Left cardiac atrium (tissue), 4 donors: ENCODE measurements around the gene UNC5A. TPM values are rescaled to one million over a fixed set of nuclear protein-coding genes. Genes with fewer than 3 reads are reported as not detected.

ENCODE experiments used
- ATAC-seq, 2 donors: fragments of 200-7000 bp; cut with Tn5 transposase; one replicate each; pipeline ENCODE4 v1.9.1; 2020; ENCODE audit warnings: mild to moderate bottlenecking in 2 of 2, moderate library complexity in 2 of 2
- DNase-seq: peaks from one replicate; pipeline ENCODE4 v3.0.0-alpha.2; 2020
- intact Hi-C, 2 donors: fragments of 100-400 bp; cut with DNase I; formaldehyde crosslinking; loops; one replicate each; pipeline versions ENCODE4 v1.14.1 to v1.15.1; 2022 to 2023
- total RNA-seq, 2 donors: library from RNA; stranded (reverse); fragmentation: NEBNext Ultra II Directional; extraction: Animal tissue kit (Norgen Biotek cat#: 25700); gene quantifications; one replicate each; pipeline ENCODE4 v1.2.1, GENCODE V29; 2021
- donor health status: DM: no; HTN: yes; CAD: no.
- donor health status: DM: no; HTN: yes; CAD: no; lungs with severe emphysema.
- donor health status: DM: yes; HTN: yes; CAD: no.
- donor health status: Dilated cardiomyopathy.

UNC5A gene
- total RNA-seq, 2 donors from 2014 or later = 0.35 to 0.50 TPM

DNA sequence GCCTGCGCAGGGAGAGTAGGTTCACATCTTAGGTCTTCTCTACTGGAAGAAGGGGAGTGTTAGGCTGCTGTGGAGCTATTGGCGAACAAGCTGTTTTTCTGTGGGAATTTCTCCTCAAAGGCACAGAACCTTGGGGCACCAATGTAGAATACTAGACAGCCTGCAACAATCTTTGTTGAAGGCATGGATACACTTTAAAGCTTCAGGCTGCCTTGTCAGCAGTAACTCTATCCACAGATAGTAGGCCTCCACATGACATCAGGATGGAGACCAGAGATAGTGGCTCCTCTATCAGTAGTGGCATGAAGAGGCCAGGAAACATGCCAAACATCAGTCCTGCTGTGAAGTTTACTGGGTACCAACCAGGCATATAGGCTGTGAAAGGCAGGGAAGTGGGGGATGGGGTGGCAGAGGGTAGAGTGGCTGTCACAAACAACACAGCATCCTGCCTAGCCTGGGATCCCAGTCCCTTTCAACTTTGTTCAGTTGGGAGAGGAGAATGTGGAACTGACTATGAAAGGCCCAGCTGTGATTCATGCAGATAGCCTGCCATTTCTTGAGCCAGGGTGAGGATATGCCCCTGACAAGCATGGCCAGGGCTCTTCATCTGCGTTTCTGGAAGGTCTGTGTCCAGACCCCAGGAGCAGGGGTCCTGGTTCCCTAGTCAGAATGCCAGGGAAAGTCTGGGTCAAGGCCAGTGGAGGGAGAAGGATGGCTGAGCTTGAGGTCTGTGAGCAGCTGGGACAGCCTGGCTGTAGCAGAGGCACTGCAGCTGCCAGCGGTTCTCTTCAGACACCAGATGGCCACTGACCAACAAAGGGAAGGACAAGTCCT is 89.8 kb downstream of the UNC5A start:
- intact Hi-C loops = no loop called here
- no peak for DNase-seq
- no peak for ATAC-seq

- no peak for DNase-seq
- no peak for ATAC-seq
- intact Hi-C loops = no loop called here
Measured at GRCh38 chr5:176900780-176901204, 90.4 kb downstream of the UNC5A start.

GRCh38 chr5:176901260-176902101 is 91.1 kb downstream of the UNC5A start:
- intact Hi-C loops = no loop called here

GRCh38 chr5:176902102-176902814 is 91.9 kb downstream of the UNC5A start:
- DNase-seq (no peak), ATAC-seq (no peak)
- intact Hi-C loops = no loop called here

More at GRCh38 chr5:176901260-176902101, 91.1 kb downstream of the UNC5A start:
- DNase-seq = no peak
- no peak for ATAC-seq

DNA sequence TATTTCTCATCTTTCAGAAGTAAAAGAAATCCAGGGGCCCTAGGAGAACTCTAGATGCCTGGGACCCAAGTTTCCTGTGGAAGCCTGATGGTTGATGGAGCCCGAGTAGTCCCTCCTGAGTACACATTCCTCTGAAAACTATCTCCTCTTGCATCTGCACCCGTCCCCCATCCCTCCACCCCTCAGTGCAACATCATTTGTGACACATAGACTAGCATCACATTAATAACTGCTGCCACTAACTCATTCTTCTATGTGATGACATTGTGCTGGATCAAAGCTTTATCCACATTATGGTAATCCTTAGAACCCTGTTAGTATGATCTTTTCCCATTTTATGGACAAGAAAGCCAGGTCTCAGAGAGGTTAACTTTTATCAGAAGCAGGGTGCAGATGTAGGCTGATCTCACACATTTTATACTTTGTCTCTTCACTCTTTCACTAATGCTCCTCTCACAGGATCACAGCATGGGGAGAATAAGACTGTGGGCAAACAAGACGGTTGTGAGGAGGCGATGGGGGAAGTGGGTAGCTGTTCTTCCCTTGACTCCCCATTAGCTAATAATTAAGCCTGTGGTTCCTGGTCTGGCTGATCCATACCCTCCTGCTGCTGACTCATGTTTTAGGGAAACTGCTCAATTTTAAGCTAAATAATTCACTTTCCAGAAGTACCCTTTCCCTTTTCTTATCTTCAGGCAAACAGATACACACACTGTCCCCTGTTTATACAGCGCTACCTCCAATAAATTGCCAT is 92.7 kb downstream of the UNC5A start:
- ATAC-seq (no peak), DNase-seq (no peak)
- intact Hi-C loops = no loop called here

- ATAC-seq = no peak
- DNase-seq = no peak
- intact Hi-C loops = no loop called here
Measured at GRCh38 chr5:176904276-176904675, 93.9 kb downstream of the UNC5A start.

DNA sequence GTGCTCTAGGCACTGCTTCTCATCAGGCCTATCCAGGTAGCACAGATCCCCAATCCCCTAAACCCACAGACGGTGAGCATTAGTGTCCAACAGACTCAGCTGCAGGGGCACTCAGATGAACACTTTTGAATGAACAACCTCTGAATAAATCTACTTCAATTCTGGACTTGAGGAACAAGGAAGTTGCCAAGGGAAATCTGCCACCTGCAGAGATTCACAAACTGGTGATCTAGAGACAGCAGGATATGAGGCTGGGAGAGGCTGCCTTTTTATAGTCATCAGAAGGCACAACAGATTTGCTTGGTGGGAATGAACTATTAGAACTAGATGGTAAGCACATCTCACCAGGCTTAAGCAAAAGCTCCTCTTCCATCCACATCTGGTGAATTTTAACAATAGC is 95.8 kb downstream of the UNC5A start:
- intact Hi-C loops = no loop called here
- DNase-seq (no peak), ATAC-seq (no peak)

DNA sequence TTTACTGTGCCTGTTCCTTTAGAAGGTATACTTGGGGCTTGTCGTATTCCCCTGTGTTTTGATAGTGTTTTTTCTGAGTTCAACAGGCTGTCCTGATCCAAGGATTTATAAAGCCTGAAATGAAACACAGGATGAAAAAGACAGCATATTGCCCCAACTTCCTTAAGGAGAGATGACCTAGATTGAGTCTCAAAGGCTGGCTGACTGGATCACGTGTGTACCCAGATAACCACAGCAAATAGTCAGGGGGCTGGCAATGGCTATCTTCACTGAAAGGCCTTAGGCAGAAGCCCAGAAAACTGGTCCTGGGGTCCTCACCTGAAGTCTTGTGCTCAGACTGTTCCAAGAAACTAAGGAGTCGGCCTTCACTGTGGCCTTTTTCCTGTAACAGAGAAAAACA is 96.4 kb downstream of the UNC5A start:
- no peak for ATAC-seq
- DNase-seq = no peak
- intact Hi-C loops = no loop called here

DNA sequence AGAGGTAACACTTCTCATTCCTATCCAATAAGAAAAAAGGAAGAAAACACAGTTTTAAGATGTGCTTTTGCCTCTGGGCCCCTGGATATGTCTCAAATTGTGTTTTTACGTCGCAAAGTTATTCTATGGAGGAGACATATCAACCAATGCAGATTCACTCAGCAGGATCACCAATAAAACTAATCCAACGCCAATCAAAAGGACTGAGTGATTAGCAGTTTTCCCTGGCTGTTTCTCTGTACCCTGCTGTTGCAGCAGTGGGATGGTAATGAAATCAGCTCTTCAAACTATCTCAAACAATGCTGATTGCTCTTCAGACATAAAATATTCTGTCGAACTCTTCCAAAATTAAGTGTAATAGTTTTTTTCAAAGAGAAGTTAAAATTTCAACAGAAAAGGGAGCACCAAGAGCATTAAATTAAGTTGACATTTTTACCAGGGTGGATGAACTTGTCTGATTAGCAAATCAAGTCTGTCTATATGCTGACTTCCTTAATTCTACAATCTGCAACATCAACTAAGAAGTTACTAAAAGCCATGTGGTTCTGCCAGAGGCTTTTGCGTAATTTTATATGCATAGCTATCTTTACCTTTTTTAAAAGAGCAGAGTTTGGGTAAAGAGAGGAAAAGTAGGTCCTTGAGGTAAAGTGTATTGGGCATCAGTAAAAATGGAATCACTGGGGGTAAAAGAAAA is 98.5 kb downstream of the UNC5A start:
- intact Hi-C loops = no loop called here
- DNase-seq (no peak), ATAC-seq (no peak)

DNA sequence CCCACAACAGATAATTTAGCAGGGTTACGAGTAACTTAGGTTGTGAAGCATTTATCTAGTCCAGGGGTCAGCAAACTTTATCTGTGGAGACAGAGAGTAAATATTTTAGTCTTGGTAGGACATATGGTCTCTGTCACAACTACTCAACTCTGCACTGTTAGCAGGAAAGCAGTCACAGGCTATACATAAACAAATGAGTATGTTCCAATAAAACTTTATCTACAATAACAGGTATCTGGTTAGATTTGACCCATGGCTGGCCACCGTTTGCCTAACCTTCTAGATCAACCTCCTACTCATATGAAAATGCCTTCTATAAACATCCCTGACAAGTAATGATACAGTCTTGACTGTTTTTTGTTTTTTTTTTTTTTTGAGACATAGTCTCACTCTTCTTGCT is 101.8 kb downstream of the UNC5A start:
- DNase-seq (no peak), ATAC-seq (no peak)
- intact Hi-C loops = no loop called here

DNA sequence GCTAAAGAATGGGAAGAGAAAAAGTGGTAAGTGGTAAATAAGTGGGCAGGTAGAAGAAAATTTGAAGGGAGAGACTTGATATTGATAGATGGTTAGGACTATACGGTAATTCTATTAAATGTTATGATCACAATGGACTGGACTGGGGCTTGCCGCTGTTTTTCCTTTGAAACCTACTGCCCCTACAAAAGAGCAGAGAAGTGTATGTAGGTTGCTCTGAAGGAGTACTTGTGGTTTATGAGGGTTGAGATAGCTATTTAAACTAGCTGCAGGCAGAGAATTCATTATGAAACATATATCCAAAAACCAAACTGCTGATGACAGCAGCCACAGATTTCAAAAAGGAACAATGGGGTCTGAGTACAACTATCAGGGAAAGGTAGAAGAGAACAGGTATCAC is 105.5 kb downstream of the UNC5A start:
- no peak for DNase-seq
- intact Hi-C loops = no loop called here
- no peak for ATAC-seq

GRCh38 chr5:176916337-176916736 is 106.0 kb downstream of the UNC5A start:
- no peak for DNase-seq
- intact Hi-C loops = no loop called here
- no peak for ATAC-seq

DNA sequence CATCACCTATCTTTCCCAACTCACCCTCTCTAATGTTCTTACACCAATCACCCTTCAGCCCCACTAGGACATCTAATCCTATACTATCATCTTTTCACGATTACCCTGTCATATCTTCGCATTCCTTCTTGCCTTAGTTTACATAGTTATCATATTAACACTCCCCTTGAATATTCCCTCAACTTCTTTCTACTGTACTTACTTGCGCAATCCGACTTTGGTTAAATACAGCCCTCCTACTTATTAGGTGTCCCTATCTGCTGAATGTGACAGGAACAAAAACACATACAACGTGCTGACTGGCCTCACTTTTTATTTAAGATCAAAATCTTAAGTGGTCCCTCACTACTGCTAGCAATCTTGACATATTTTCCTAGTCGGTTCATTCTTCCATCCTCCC is 108.3 kb downstream of the UNC5A start:
- ATAC-seq = no peak
- intact Hi-C loops = no loop called here
- no peak for DNase-seq

GRCh38 chr5:176921714-176922113 is 111.4 kb downstream of the UNC5A start:
- ATAC-seq (no peak), DNase-seq (no peak)
- intact Hi-C loops = no loop called here

- ATAC-seq (no peak), DNase-seq (no peak)
- intact Hi-C loops = no loop called here
Measured at GRCh38 chr5:176922817-176923216, 112.5 kb downstream of the UNC5A start.

DNA sequence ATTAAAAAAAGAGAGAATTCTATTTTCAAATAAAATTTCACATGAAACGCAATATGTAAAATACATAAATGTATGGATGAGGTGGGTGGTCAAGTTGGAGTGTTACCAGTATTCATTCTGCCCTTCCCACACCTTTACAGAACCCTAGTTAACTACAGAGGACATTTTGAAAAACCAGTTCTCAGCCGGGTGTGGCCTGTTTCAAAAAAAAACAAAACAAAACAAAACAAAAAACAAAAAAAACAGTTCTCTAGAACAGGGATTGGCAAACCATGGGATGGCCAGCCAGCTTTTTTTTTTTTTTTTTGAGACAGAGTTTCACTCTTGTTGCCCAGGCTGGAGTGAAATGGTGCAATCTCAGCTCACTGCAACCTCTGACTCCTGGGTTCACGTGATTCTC is 117.2 kb downstream of the UNC5A start:
- no peak for ATAC-seq
- intact Hi-C loops = no loop called here

GRCh38 chr5:176929654-176930053 is 119.3 kb downstream of the UNC5A start:
- intact Hi-C loops = no loop called here
- ATAC-seq (no peak), DNase-seq (no peak)

More for the DNA sequence above, 117.2 kb downstream of the UNC5A start:
- DNase-seq = no peak
